Left ventricle myocardium inferior (tissue), 1 donor: Measurements from ENCODE around the gene EIF4G1. TPM values are rescaled to one million over a fixed set of nuclear protein-coding genes. Genes with fewer than 3 reads are reported as not detected.

Experiments
- DNase-seq: peaks from one replicate; pipeline ENCODE4 v3.0.0-alpha.2; 2020
- H3K27ac ChIP-seq: fragments of 200-600 bp; replicated peaks from 2 replicates; pipeline ENCODE4 v1.8.0; 2021
- H3K27me3 ChIP-seq: fragments of 200-600 bp; 2 replicates; pipeline ENCODE4 v1.8.0; 2021; ENCODE audit warnings: low read depth
- H3K36me3 ChIP-seq: fragments of 200-600 bp; 2 replicates; pipeline ENCODE4 v1.8.0; 2021
- H3K4me1 ChIP-seq: fragments of 200-600 bp; 2 replicates; pipeline ENCODE4 v1.8.0; 2021
- H3K4me3 ChIP-seq: fragments of 200-600 bp; 2 replicates; pipeline ENCODE4 v1.8.0; 2021; ENCODE audit warnings: mild to moderate bottlenecking, moderate library complexity
- H3K9me3 ChIP-seq: fragments of 200-600 bp; replicated peaks from 2 replicates; pipeline ENCODE4 v1.8.0; 2021
- CTCF ChIP-seq: fragments of 200-600 bp; IDR thresholded peaks from 2 replicates; pipeline ENCODE4 v1.8.0; 2021; ENCODE audit warnings: antibody characterized with exemption, mild to moderate bottlenecking, borderline replicate concordance
- intact Hi-C: fragments of 100-400 bp; cut with micrococcal nuclease; formaldehyde crosslinking; loops from one replicate; pipeline ENCODE4 v1.11.0; 2022
- total RNA-seq: library from RNA; stranded (reverse); fragmentation: NEBNext Ultra II Directional; extraction: Animal tissue kit (Norgen Biotek cat#: 25700); gene quantifications from one replicate; pipeline ENCODE4 v1.2.1, GENCODE V29; 2021
- donor health status: DM: no; HTN: yes; CAD: no; lungs with severe emphysema.

EIF4G1 gene
- total RNA-seq, 1 donor from 2014 or later = 224 TPM

DNA sequence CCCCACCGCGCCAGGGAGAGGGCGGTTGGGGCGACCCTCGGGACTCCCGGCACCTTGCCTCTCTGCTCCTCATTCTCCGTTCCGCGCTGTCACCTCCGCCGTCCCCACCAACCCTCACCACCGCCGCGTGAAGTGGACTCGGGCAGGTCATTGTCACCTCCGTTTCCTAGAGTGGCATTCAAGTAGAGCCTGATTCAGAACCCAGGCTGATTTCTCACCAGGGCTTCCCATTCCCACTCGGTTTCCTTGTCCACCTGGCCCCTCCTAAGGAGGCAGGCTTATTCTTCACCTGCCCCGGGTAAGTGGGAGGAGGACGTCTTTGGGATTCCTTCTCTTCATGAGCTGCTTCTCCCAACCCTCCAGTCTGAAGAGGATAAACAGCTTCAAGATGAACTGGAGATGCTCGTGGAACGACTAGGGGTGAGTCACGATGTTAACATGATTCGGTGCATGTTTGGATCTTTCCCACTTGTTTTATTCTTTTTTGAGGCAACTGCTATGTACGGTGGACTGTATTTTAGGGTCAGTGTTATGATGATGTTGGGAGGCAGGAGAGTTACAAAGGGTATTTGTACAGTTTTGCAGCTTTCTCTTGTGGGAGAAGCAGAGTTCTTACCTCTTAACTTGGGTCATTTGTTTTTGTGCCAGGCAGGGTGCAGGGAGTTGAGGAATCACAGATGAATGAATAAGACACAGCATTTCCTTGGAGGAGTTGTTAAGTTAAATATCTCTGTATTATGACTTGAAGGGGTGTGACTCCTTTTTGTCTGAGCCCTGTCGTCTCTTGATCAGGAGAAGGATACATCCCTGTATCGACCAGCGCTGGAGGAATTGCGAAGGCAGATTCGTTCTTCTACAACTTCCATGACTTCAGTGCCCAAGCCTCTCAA is 14.7 kb upstream of the EIF4G1 start:
- H3K36me3 ChIP-seq = peaks cover 47% of the 10 kb centered on the region
- intact Hi-C loops = no loop called here

GRCh38 chr3:184300378-184300720 is 14.1 kb upstream of the EIF4G1 start:
- H3K27me3 ChIP-seq = no peaks in the 10 kb centered on the region
- H3K9me3 ChIP-seq = no peaks in the 10 kb centered on the region
- no peak overlapping the region for H3K27ac ChIP-seq
- intact Hi-C loops = no loop called here
- no peak for TF ChIP-seq CTCF
- DNase-seq = no peak
- H3K4me1 ChIP-seq = peaks cover 28% of the 10 kb centered on the region
- peak overlapping the region; percentile 87 for H3K4me3 ChIP-seq
- peaks cover 53% of the 10 kb centered on the region for H3K36me3 ChIP-seq

More for the DNA sequence above, 14.7 kb upstream of the EIF4G1 start:
- Histone ChIP-seq H3K4me1 (peaks cover 28% of the 10 kb centered on the region), H3K27ac (peak overlapping the region; percentile 82), H3K4me3 (peak overlapping the region; percentile 87), H3K27me3 (no peaks in the 10 kb centered on the region), H3K9me3 (no peaks in the 10 kb centered on the region)
- no peak for TF ChIP-seq CTCF
- no peak for DNase-seq

DNA sequence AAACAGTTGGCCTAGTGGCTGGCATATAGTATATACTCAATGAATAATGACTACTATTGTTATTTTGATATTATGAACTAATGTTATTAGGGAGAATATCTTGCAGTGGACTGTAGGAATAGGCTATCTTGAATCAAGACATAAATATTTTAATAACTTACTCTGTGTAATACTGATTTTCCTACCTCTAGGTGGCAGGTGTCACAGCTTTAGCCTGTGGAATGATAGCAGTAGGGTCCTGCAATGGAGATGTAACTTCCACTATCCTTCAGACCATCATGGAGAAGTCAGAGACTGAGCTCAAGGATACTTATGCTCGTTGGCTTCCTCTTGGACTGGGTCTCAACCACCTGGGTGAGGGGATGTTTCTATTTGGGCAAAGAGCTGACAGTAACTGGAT is 8.8 kb upstream of the EIF4G1 start:
- TF ChIP-seq CTCF = peak; percentile 41
- no peak overlapping the region for H3K4me3 ChIP-seq
- H3K9me3 ChIP-seq = no peaks in the 10 kb centered on the region
- peaks cover 88% of the 10 kb centered on the region for H3K36me3 ChIP-seq
- intact Hi-C loops = no loop called here
- H3K27me3 ChIP-seq = no peaks in the 10 kb centered on the region
- peaks cover 8% of the 10 kb centered on the region for H3K4me1 ChIP-seq
- no peak overlapping the region for H3K27ac ChIP-seq
- DNase-seq = no peak

DNA sequence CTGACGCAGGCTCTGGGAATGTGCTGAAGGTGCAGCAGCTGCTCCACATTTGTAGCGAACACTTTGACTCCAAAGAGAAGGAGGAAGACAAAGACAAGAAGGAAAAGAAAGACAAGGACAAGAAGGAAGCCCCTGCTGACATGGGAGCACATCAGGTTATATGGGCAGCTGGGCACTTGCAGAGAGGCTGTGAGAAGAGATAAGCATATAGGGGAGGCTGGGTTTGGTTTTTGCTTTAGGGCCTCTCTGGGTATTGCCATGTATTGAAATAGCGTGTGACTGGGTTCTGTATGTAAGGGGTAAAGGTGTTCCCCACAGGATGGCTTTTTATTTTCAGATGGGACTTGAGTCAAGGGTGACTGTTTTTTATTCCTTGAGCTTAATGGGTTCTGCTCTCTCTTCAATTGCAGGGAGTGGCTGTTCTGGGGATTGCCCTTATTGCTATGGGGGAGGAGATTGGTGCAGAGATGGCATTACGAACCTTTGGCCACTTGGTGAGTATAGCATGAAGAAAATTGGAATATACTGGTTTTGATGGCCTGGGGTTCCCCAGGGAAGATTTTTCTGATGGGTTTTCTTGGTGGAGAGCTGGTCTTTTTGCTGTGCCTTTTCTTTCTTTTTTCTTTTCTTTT is 7.9 kb upstream of the EIF4G1 start:
- Histone ChIP-seq H3K27me3 (no peaks in the 10 kb centered on the region), H3K36me3 (peaks cover 79% of the 10 kb centered on the region), H3K4me3 (no peak overlapping the region), H3K9me3 (no peaks in the 10 kb centered on the region), H3K27ac (no peak overlapping the region), H3K4me1 (no peaks in the 10 kb centered on the region)
- DNase-seq = no peak
- intact Hi-C loops = no loop called here
- no peak for TF ChIP-seq CTCF

GRCh38 chr3:184307915-184308314 is 6.5 kb upstream of the EIF4G1 start:
- H3K27ac ChIP-seq = no peak overlapping the region
- no peaks in the 10 kb centered on the region for H3K4me1 ChIP-seq
- no peaks in the 10 kb centered on the region for H3K9me3 ChIP-seq
- no peak for TF ChIP-seq CTCF
- no peak for DNase-seq
- no peak overlapping the region for H3K4me3 ChIP-seq
- H3K36me3 ChIP-seq = peaks cover 64% of the 10 kb centered on the region
- intact Hi-C loops = no loop called here
- H3K27me3 ChIP-seq = no peaks in the 10 kb centered on the region
